Nephron progenitor cell (in vitro differentiated cells): ENCODE data around the gene HTT.
A peak's percentile ranks its signal among the peaks of the same experiment; 100 is the strongest.

Experiments used
- DNase-seq: peaks from one replicate; pipeline ENCODE4 v3.0.0; 2021
- H3K27ac Mint-ChIP-seq: 2 replicates; pipeline ENCODE4 v1.8.0; 2021; ENCODE audit warnings: mild to moderate bottlenecking, moderate library complexity, mixed read lengths
- H3K27me3 Mint-ChIP-seq: 2 replicates; pipeline ENCODE4 v1.8.0; 2021; ENCODE audit warnings: mild to moderate bottlenecking, low read depth, mixed read lengths; ENCODE audit not compliant: poor library complexity
- H3K36me3 Mint-ChIP-seq: 2 replicates; pipeline ENCODE4 v1.8.0; 2021; ENCODE audit warnings: low read depth, mixed read lengths
- H3K4me1 Mint-ChIP-seq: 2 replicates; pipeline ENCODE4 v1.8.0; 2021; ENCODE audit warnings: mixed read lengths
- H3K4me3 Mint-ChIP-seq: 2 replicates; pipeline ENCODE4 v1.8.0; 2021; ENCODE audit warnings: mild to moderate bottlenecking, moderate library complexity, mixed read lengths
- H3K9me3 Mint-ChIP-seq: 2 replicates; pipeline ENCODE4 v1.8.0; 2021; ENCODE audit warnings: mild to moderate bottlenecking, moderate library complexity, mixed read lengths
- CTCF ChIP-seq: fragments of 200-600 bp; sonication (generic); IDR thresholded peaks from 2 replicates; pipeline ENCODE4 v1.5.0; 2021; ENCODE audit warnings: antibody characterized with exemption

HTT gene

GRCh38 chr4:3290889-3291321, 216.4 kb downstream of the HTT start:
- no peak overlapping the region for H3K27ac Mint-ChIP-seq
- peak overlapping the region; percentile 90 for H3K4me3 Mint-ChIP-seq
- peaks cover 35% of the 10 kb centered on the region for H3K27me3 Mint-ChIP-seq
- no peak for DNase-seq
- H3K36me3 Mint-ChIP-seq = peaks cover 15% of the 10 kb centered on the region
- H3K4me1 Mint-ChIP-seq = peaks cover 36% of the 10 kb centered on the region
- TF ChIP-seq CTCF = no peak
- peaks cover under 1% of the 10 kb centered on the region for H3K9me3 Mint-ChIP-seq

DNA sequence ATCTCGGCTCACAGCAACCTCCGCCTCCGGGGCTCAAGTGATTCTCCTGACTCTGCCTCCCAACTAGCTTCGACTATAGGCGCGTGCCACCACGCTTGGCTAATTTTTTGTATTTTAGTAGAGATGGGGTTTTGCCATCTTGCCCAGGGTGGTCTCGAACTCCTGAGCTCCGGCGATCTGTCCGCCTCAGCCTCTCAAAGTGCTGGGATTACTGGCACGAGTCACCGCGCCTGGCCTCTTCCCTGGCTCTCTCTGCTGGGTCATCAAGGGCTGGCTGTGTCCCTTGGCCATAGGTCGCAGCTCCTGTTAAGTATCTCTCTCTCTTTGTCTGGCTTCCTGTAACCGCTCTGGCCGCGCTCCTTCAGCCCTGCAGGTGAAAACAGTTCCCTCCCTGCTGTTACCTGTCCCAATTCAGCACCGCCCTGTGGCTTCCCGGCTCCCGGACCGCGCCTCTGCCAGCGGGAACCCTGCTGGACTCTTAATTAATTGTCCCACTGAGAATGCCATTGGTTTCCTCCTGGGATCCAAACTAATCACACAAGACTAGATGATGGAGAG, 217.0 kb downstream of the HTT start:
- peaks cover 3% of the 10 kb centered on the region for H3K9me3 Mint-ChIP-seq
- peaks cover 35% of the 10 kb centered on the region for H3K27me3 Mint-ChIP-seq
- H3K4me3 Mint-ChIP-seq = peak overlapping the region; percentile 90
- DNase-seq = no peak
- no peak for TF ChIP-seq CTCF
- peaks cover 42% of the 10 kb centered on the region for H3K4me1 Mint-ChIP-seq
- no peak overlapping the region for H3K27ac Mint-ChIP-seq
- peaks cover 21% of the 10 kb centered on the region for H3K36me3 Mint-ChIP-seq

- H3K9me3 Mint-ChIP-seq = peaks cover 3% of the 10 kb centered on the region
- H3K27ac Mint-ChIP-seq = no peak overlapping the region
- H3K4me1 Mint-ChIP-seq = peaks cover 44% of the 10 kb centered on the region
- H3K4me3 Mint-ChIP-seq = peak overlapping the region; percentile 90
- H3K27me3 Mint-ChIP-seq = peaks cover 35% of the 10 kb centered on the region
- H3K36me3 Mint-ChIP-seq = peaks cover 25% of the 10 kb centered on the region
- peak; percentile 64 for DNase-seq
- no peak for TF ChIP-seq CTCF
Measured at GRCh38 chr4:3291969-3292570, 217.6 kb downstream of the HTT start.

GRCh38 chr4:3292571-3293400, 218.3 kb downstream of the HTT start, which contains the start of gene RGS12:
RGS12 (plus strand) TSS chr4:3293021; CDS start chr4:3316171, 23,150 bp downstream.
- Mint-ChIP-seq H3K4me3 (peak within 1 kb of the TSS; percentile 92), H3K4me1 (peaks cover 50% of the 10 kb centered on the region), H3K36me3 (peaks cover 32% of the 10 kb centered on the region), H3K27me3 (peaks cover 35% of the 10 kb centered on the region), H3K27ac (no peak within 1 kb of the TSS), H3K9me3 (peaks cover 7% of the 10 kb centered on the region)
- no peak for TF ChIP-seq CTCF
- peak; percentile 97 for DNase-seq
